ENCODE results near the gene ALS2CL. TPM values are rescaled to one million over a fixed set of nuclear protein-coding genes. Genes with fewer than 3 reads are reported as not detected.
A peak's percentile ranks its signal among the peaks of the same experiment; 100 is the strongest.

Gene ALS2CL
- total RNA-seq, 1 donor from 2014 or later = 6.2 TPM

- DNase-seq (ENCODE audit: low read depth, low spot score) = no peak
Observed at GRCh38 chr3:46703013-46703520, 9.6 kb upstream of the ALS2CL start.

- no peak for DNase-seq (ENCODE audit: low read depth, low spot score)
Observed at GRCh38 chr3:46702246-46703012, 8.9 kb upstream of the ALS2CL start.

- DNase-seq (ENCODE audit: low read depth, low spot score) = no peak
Observed at GRCh38 chr3:46701181-46701939, 7.9 kb upstream of the ALS2CL start, which contains the start of gene TMIE. Gene TMIE (plus strand): TSS chr3:46701392. CDS start chr3:46701488, 96 bp downstream.

- no peak for DNase-seq (ENCODE audit: low read depth, low spot score)
Observed at GRCh38 chr3:46700772-46701171, 7.3 kb upstream of the ALS2CL start.

GRCh38 chr3:46699676-46700523, 6.4 kb upstream of the ALS2CL start:
- no peak for DNase-seq (ENCODE audit: low read depth, low spot score)

GRCh38 chr3:46695962-46696894, 2.7 kb upstream of the ALS2CL start:
- no peak for DNase-seq (ENCODE audit: low read depth, low spot score)

GRCh38 chr3:46695177-46695961, 1.9 kb upstream of the ALS2CL start:
- peak; percentile 87 for DNase-seq (ENCODE audit: low read depth, low spot score)

- no peak for DNase-seq (ENCODE audit: low read depth, low spot score)
Observed at GRCh38 chr3:46694520-46694919, 1.0 kb upstream of the ALS2CL start.

- no peak for DNase-seq (ENCODE audit: low read depth, low spot score)
Observed at GRCh38 chr3:46693892-46694226, 380 bp upstream of the ALS2CL start.

GRCh38 chr3:46692566-46692990, 901 bp downstream of the ALS2CL start:
- DNase-seq (ENCODE audit: low read depth, low spot score) = no peak

- DNase-seq (ENCODE audit: low read depth, low spot score) = no peak
Observed at GRCh38 chr3:46690798-46691197, 2.7 kb downstream of the ALS2CL start.

- no peak for DNase-seq (ENCODE audit: low read depth, low spot score)
Observed at GRCh38 chr3:46685446-46685845, 8.0 kb downstream of the ALS2CL start.

GRCh38 chr3:46684891-46685290, 8.6 kb downstream of the ALS2CL start:
- no peak for DNase-seq (ENCODE audit: low read depth, low spot score)

GRCh38 chr3:46682974-46683373, 10.5 kb downstream of the ALS2CL start:
- DNase-seq (ENCODE audit: low read depth, low spot score) = no peak

- no peak for DNase-seq (ENCODE audit: low read depth, low spot score)
Observed at GRCh38 chr3:46681856-46682540, 11.5 kb downstream of the ALS2CL start.

- no peak for DNase-seq (ENCODE audit: low read depth, low spot score)
Observed at GRCh38 chr3:46681387-46681786, 12.1 kb downstream of the ALS2CL start.

GRCh38 chr3:46680298-46680826, 13.1 kb downstream of the ALS2CL start:
- DNase-seq (ENCODE audit: low read depth, low spot score) = no peak

GRCh38 chr3:46679681-46680080, 13.8 kb downstream of the ALS2CL start:
- DNase-seq (ENCODE audit: low read depth, low spot score) = no peak

GRCh38 chr3:46678280-46678679, 15.2 kb downstream of the ALS2CL start:
- DNase-seq (ENCODE audit: low read depth, low spot score) = no peak
